Activated naive CD4-positive, alpha-beta T cell treated with anti-CD3 and anti-CD28 coated beads for 36 hours (primary cell): ENCODE measurements around the gene PSG2. TPM values are rescaled to one million over a fixed set of nuclear protein-coding genes. Genes with fewer than 3 reads are reported as not detected.
"Not testable (repeated sequence)": the region's sequence is repeated elsewhere in the genome, so short reads cannot be mapped to it uniquely, and the experiment has no call there.

Experiments used
- CTCF ChIA-PET: fragments of 350-600 bp; sonication (Branson Sonifier 250); formaldehyde crosslinking; loops from one replicate; lab custom pipeline; 2021; ENCODE audit warnings: antibody characterized with exemption; lab: Charles Lee
- DNase-seq: peaks from one replicate; pipeline ENCODE4 v3.0.0-alpha.2; 2020
- H3K27ac Mint-ChIP-seq: one replicate; pipeline ENCODE4 v1.8.0; 2021; ENCODE audit warnings: mild to moderate bottlenecking, mixed read lengths
- H3K27me3 Mint-ChIP-seq: one replicate; pipeline ENCODE4 v1.8.0; 2021; ENCODE audit warnings: low read depth, mixed read lengths
- H3K36me3 Mint-ChIP-seq: one replicate; pipeline ENCODE4 v1.8.0; 2021; ENCODE audit warnings: low read depth, mixed read lengths
- H3K4me1 Mint-ChIP-seq: one replicate; pipeline ENCODE4 v1.8.0; 2021; ENCODE audit warnings: low read depth, mixed read lengths
- H3K4me3 Mint-ChIP-seq: one replicate; pipeline ENCODE4 v1.8.0; 2021; ENCODE audit warnings: mild to moderate bottlenecking, moderate library complexity, mixed read lengths
- H3K9me3 Mint-ChIP-seq: one replicate; pipeline ENCODE4 v1.8.0; 2021; ENCODE audit warnings: mixed read lengths
- intact Hi-C: fragments of 100-400 bp; cut with micrococcal nuclease; formaldehyde crosslinking; loops from one replicate; pipeline ENCODE4 v1.15.1; 2023
- total RNA-seq, 2 experiments: library from RNA; stranded (reverse); gene quantifications; one replicate each; pipeline ENCODE4 v1.2.3, GENCODE V29; 2021

The PSG2 gene
- total RNA-seq, 2 experiments from 2014 or later, result not detected

GRCh38 chr19:43060254-43060653 lies 22.2 kb downstream of the PSG2 start:
- H3K4me3 Mint-ChIP-seq, H3K27me3 Mint-ChIP-seq, intact Hi-C loops, H3K27ac Mint-ChIP-seq, DNase-seq, H3K4me1 Mint-ChIP-seq, CTCF ChIA-PET, H3K36me3 Mint-ChIP-seq: not testable (repeated sequence)
- peaks cover 13% of the 10 kb centered on the region for H3K9me3 Mint-ChIP-seq

DNA sequence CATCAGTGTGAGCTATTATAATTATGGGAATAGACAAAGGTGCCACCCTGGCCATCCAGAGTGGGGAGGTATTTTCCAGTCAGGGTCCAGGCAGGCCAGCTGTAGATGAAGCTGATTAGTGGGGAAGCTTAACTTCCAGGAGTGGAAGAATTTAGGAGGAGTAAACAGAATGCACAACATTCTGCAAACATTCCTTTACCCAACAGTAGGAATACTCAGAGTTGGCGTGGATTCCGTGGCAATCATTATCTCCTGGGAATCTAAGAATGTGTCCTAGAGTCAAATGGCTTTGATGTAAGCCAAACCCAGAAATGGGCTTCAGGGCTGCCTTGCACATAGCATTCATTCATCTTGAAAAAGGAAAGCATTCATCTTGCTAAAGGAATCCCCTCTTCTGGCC lies 23.0 kb downstream of the PSG2 start:
- H3K27me3 Mint-ChIP-seq, H3K4me3 Mint-ChIP-seq, DNase-seq, H3K27ac Mint-ChIP-seq, intact Hi-C loops, CTCF ChIA-PET, H3K4me1 Mint-ChIP-seq, H3K36me3 Mint-ChIP-seq: not testable (repeated sequence)
- H3K9me3 Mint-ChIP-seq, result peaks cover 15% of the 10 kb centered on the region

GRCh38 chr19:43058440-43058839 lies 24.1 kb downstream of the PSG2 start:
- H3K9me3 Mint-ChIP-seq, result peaks cover 17% of the 10 kb centered on the region

DNA sequence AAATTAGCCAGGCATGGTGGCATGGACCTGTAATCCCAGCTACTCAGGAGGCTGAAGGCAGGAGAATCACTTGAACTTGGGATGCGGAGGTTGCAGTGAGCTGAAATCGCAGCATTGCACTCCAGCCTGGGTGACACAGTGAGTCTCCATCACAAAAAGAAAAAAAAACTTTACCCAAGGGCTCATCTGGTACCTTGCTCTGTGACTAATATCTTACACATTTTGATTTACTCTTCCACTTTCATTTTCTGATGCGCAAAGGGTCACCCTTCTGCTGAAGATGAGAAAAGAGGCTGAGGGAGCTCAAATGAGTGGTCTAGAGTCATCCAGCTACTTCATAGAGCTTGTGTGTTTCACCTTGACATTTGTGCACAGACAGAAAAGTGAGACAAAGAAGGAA lies 34.5 kb downstream of the PSG2 start:
- H3K27me3 Mint-ChIP-seq, CTCF ChIA-PET, H3K4me1 Mint-ChIP-seq, DNase-seq, H3K36me3 Mint-ChIP-seq, H3K27ac Mint-ChIP-seq, intact Hi-C loops, H3K9me3 Mint-ChIP-seq, H3K4me3 Mint-ChIP-seq: not testable (repeated sequence)

More at GRCh38 chr19:43058440-43058839, 24.1 kb downstream of the PSG2 start:
- H3K36me3 Mint-ChIP-seq, H3K27me3 Mint-ChIP-seq, CTCF ChIA-PET, H3K4me3 Mint-ChIP-seq, H3K27ac Mint-ChIP-seq, H3K4me1 Mint-ChIP-seq, intact Hi-C loops, DNase-seq: not testable (repeated sequence)

- H3K27ac Mint-ChIP-seq, H3K4me1 Mint-ChIP-seq, DNase-seq, H3K27me3 Mint-ChIP-seq, H3K9me3 Mint-ChIP-seq, intact Hi-C loops, H3K4me3 Mint-ChIP-seq, CTCF ChIA-PET, H3K36me3 Mint-ChIP-seq: not testable (repeated sequence)
Observed at GRCh38 chr19:43046578-43046977, 35.9 kb downstream of the PSG2 start.

DNA sequence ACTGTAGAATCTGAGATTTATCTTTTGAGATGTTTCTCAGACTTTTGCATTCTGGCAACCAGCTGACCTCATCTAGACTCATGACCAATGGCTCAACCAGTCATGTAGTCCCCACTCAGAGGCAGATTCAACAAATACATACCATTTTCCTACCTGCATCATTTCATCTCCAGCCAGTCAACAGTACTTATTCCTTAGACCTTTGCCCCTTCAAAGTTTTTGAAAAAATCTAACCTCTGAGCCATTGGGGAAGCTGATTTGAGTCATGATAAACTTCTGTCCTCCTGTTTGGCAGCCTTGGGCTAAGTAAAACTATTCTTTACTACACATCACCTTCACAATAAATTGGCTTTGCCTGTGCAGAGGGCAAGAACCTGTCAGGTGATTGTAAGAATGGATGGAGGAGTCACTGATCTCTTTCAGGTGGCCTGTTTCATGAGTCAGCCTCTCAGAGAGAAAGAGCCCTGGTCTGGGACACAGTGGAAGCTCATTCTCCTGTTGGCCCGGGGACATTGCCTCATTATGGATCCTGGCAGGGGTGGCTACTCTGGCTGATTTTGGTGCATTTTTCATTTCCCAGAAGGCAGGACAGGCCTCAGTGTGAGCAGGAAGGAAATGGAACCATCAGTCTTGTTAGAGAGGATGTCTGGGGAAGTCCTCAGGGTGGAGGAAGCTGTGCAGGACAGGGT lies 38.9 kb downstream of the PSG2 start:
- CTCF ChIA-PET, DNase-seq, H3K4me1 Mint-ChIP-seq, intact Hi-C loops, H3K27me3 Mint-ChIP-seq, H3K9me3 Mint-ChIP-seq, H3K4me3 Mint-ChIP-seq, H3K27ac Mint-ChIP-seq, H3K36me3 Mint-ChIP-seq: not testable (repeated sequence)

- H3K9me3 Mint-ChIP-seq, H3K4me3 Mint-ChIP-seq, H3K4me1 Mint-ChIP-seq, intact Hi-C loops, DNase-seq, CTCF ChIA-PET, H3K27ac Mint-ChIP-seq, H3K36me3 Mint-ChIP-seq: not testable (repeated sequence)
- H3K27me3 Mint-ChIP-seq, result peaks cover 17% of the 10 kb centered on the region
Observed at GRCh38 chr19:43031645-43032044, 50.9 kb downstream of the PSG2 start.

- DNase-seq, result no peak
- Mint-ChIP-seq H3K4me1 (no peaks in the 10 kb centered on the region), H3K4me3 (no peak overlapping the region), H3K36me3 (no peaks in the 10 kb centered on the region), H3K9me3 (no peaks in the 10 kb centered on the region), H3K27ac (no peak overlapping the region), H3K27me3 (peaks cover 10% of the 10 kb centered on the region)
- CTCF ChIA-PET, result no interaction called here
- intact Hi-C loops, result no loop called here
Observed at GRCh38 chr19:43028866-43029265, 53.6 kb downstream of the PSG2 start.

DNA sequence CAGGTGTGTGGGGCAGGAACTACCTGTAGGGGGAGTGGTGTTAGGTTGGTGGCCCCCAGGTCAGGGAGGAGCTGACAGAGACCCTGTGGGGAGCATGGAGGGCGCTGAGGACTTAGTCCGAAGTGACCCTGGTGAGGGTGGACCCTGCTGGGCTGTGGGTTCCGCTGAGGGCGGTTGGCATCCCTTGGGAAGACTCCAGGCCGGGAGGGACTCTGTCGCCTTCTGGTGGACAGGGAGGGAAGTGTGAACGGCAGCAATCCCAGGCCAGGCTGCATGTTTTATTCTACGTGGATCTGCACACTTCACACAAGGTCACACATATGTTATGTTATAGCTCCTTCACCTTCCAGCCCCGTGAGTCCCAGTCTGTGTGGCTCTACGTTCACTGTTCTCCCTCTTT lies 54.5 kb downstream of the PSG2 start:
- H3K4me1 Mint-ChIP-seq, H3K36me3 Mint-ChIP-seq, CTCF ChIA-PET, DNase-seq, H3K27ac Mint-ChIP-seq, H3K9me3 Mint-ChIP-seq, H3K4me3 Mint-ChIP-seq, intact Hi-C loops: not testable (repeated sequence)
- peaks cover 10% of the 10 kb centered on the region for H3K27me3 Mint-ChIP-seq

DNA sequence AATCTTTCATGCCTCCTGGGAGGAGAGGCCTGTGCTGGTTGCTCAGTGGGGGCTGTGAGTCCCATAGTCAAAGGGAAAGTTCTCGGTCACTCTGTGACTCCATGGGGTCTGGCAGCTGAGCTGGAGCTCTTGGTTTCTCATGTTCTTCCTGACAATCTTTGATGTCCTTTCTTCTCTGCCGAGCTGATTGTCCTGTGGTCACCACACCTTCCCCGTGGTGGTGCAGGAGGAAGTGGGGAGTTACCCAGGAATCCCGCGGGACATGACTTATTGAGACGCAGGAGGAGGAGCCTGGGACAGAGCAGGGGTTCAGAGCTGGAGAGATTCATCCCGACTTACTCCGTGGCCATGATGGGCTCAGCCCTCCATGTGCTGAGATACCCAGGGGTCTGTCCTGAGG lies 55.4 kb downstream of the PSG2 start:
- H3K4me1 Mint-ChIP-seq, intact Hi-C loops, H3K36me3 Mint-ChIP-seq, H3K9me3 Mint-ChIP-seq, H3K4me3 Mint-ChIP-seq, DNase-seq, CTCF ChIA-PET, H3K27ac Mint-ChIP-seq: not testable (repeated sequence)
- H3K27me3 Mint-ChIP-seq, result peaks cover 10% of the 10 kb centered on the region

DNA sequence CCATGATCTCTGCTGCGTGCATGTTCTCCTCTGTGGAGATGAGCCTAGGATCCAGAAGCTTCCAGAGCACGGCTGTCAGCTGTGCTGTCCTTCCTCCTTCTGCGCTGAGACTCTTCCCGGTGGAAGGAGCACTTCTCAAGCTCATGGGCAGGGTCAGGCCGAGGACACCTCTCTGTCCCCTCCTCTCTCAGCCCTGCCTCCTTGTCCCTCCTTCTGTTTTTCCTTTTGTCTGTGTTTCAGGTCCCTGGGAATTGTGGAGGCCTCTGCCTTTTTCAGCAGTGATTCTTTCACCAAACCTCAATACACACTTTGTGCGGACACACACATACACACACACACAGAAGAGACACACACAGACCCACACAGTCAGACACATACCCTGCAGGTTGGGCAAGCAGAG lies 56.1 kb downstream of the PSG2 start, which contains the start of gene PSG11:
PSG11 (minus strand) TSS at position 101 of the 400 bp plus-strand sequence; CDS start at position 4, 97 bp downstream.
- H3K4me1 Mint-ChIP-seq, intact Hi-C loops, CTCF ChIA-PET, H3K27ac Mint-ChIP-seq, DNase-seq, H3K9me3 Mint-ChIP-seq, H3K4me3 Mint-ChIP-seq, H3K36me3 Mint-ChIP-seq: not testable (repeated sequence)
- peaks cover 10% of the 10 kb centered on the region for H3K27me3 Mint-ChIP-seq

GRCh38 chr19:43022098-43022497 lies 60.4 kb downstream of the PSG2 start:
- H3K27me3 Mint-ChIP-seq, H3K27ac Mint-ChIP-seq, CTCF ChIA-PET, DNase-seq, H3K4me3 Mint-ChIP-seq, intact Hi-C loops, H3K4me1 Mint-ChIP-seq, H3K9me3 Mint-ChIP-seq, H3K36me3 Mint-ChIP-seq: not testable (repeated sequence)

DNA sequence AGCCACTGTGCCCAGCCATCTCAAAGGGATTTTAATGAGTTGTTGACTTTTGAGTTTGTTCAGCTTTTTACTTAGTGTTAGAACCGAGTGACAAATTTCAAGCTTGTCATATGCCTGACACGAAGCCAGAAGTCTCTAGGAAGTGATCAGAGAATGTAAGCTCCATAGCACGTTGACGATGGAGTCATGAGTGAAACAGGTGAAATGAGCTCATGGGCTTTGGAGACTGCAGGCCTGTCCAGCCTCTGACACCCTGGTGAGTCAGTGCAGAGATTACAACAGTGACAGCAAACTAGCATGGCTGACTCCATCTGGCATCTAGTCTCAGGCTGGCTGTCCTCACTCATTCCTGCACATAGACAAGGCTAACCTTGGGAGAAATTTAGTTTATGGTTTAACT lies 60.9 kb downstream of the PSG2 start:
- CTCF ChIA-PET, H3K9me3 Mint-ChIP-seq, H3K27me3 Mint-ChIP-seq, H3K4me3 Mint-ChIP-seq, H3K4me1 Mint-ChIP-seq, H3K27ac Mint-ChIP-seq, intact Hi-C loops, DNase-seq, H3K36me3 Mint-ChIP-seq: not testable (repeated sequence)
